GM12878 (cell line): ENCODE results near the gene FOXP1. TPM values are rescaled to one million over a fixed set of nuclear protein-coding genes. Genes with fewer than 3 reads are reported as not detected.

Experiments
- ATAC-seq: fragments of 200-7000 bp; cut with Tn5 transposase; 3 replicates; pipeline ENCODE4 v1.9.1; 2020; ENCODE audit warnings: mild to moderate bottlenecking, moderate library complexity
- BruUV-seq: library from RNA; stranded (reverse); fragments of 400-500 nt; replicated peaks from 2 replicates; lab custom pipeline; 2021; lab: Mats Ljungman, UMichigan
- CTCF ChIA-PET: fragments of 300-600 bp; sonication (Branson Sonifier 250); formaldehyde crosslinking; extraction: SDS; loops from one replicate; lab custom pipeline; 2021; ENCODE audit warnings: inconsistent platforms; lab: Yijun Ruan, JAX
- POLR2A ChIA-PET: fragments of 350-600 bp; formaldehyde crosslinking; extraction: SDS; loops from one replicate; lab custom pipeline; 2021; ENCODE audit warnings: inconsistent platforms; lab: Charles Lee
- RAD21 ChIA-PET: fragments of 300-600 bp; sonication (Branson Sonifier 250); formaldehyde crosslinking; loops from one replicate; lab custom pipeline; 2023; ENCODE audit warnings: antibody characterized with exemption; ENCODE audit not compliant: unreplicated experiment; lab: Charles Lee
- SMC1A ChIA-PET: fragments of 300-600 bp; sonication (Branson Sonifier 250); formaldehyde crosslinking; loops from one replicate; lab custom pipeline; 2023; ENCODE audit not compliant: unreplicated experiment, uncharacterized antibody; lab: Charles Lee
- DNase-seq: peaks from one replicate; pipeline ENCODE4 v3.0.0-alpha.2; 2011; ENCODE audit warnings: low read depth, low spot score
- FAIRE-seq: peaks from 3 replicates; lab custom pipeline; 2011; peaks lifted over from hg19 to GRCh38; lab: Jason Lieb, UNC
- H2AFZ ChIP-seq: 2 replicates; pipeline ENCODE4 v1.6.0; 2011; ENCODE audit warnings: low read depth, low read length, control low read depth; ENCODE audit not compliant: control insufficient read depth
- H3K27ac ChIP-seq: 2 replicates; pipeline ENCODE4 v1.5.1; 2011; ENCODE audit warnings: control low read depth; ENCODE audit not compliant: control insufficient read depth, insufficient read depth
- H3K27me3 ChIP-seq, 2 experiments: replicated peaks in 1 of 2; 2 replicates each; pipeline versions ENCODE4 v1.6.0 to v1.6.1; 2011; ENCODE audit warnings: low read length in 1 of 2; ENCODE audit not compliant: control insufficient read depth in 2 of 2, insufficient read depth in 2 of 2
- H3K36me3 ChIP-seq, 2 experiments: 2 replicates each; pipeline ENCODE4 v1.5.1; 2011; ENCODE audit warnings: low read length in 1 of 2; ENCODE audit not compliant: control insufficient read depth in 2 of 2, insufficient read depth in 2 of 2
- H3K4me1 ChIP-seq: 2 replicates; pipeline ENCODE4 v1.6.1; 2011; ENCODE audit warnings: mild to moderate bottlenecking, low read length, moderate library complexity, mixed read lengths; ENCODE audit not compliant: control insufficient read depth, insufficient read depth
- H3K4me2 ChIP-seq: 2 replicates; pipeline ENCODE4 v1.6.0; 2011; ENCODE audit warnings: control low read depth; ENCODE audit not compliant: control insufficient read depth, insufficient read depth
- H3K4me3 ChIP-seq: fragments of 200-600 bp; sonication (generic); 2 replicates; pipeline ENCODE4 v1.5.1; 2016
- H3K79me2 ChIP-seq: 2 replicates; pipeline ENCODE4 v1.6.0; 2011; ENCODE audit warnings: low read length; ENCODE audit not compliant: control insufficient read depth, insufficient read depth
- H3K9ac ChIP-seq: 2 replicates; pipeline ENCODE4 v1.8.0; 2011; ENCODE audit warnings: low read length, control low read depth, mixed read lengths; ENCODE audit not compliant: control insufficient read depth, insufficient read depth
- H3K9me3 ChIP-seq: replicated peaks from 3 replicates; pipeline ENCODE4 v1.5.1; 2011; ENCODE audit warnings: mild to moderate bottlenecking, low read length; ENCODE audit not compliant: control insufficient read depth, insufficient read depth
- H4K20me1 ChIP-seq: 2 replicates; pipeline ENCODE4 v1.6.0; 2011; ENCODE audit not compliant: control insufficient read depth, insufficient read depth
- WRNIP1 ChIP-seq: IDR thresholded peaks from 2 replicates; pipeline ENCODE4 v1.6.1; 2011; ENCODE audit warnings: low read depth, low read length, improper control_type of control experiment, borderline replicate concordance
- YY1 ChIP-seq: IDR thresholded peaks from 2 replicates; pipeline ENCODE4 v1.6.1; 2011; ENCODE audit warnings: low read depth, mild to moderate bottlenecking, low read length
- WGBS: methylation state at CpG from one replicate; pipeline ENCODE4 v1.1.6; 2016; ENCODE audit warnings: low lambda C conversion rate; ENCODE audit not compliant: insufficient replicate concordance, insufficient coverage; ENCODE audit errors: missing lambda C conversion rate; 5-methylcytosine and 5-hydroxymethylcytosine counted together
- in situ Hi-C: fragments of 300-500 bp; cut with MboI; formaldehyde crosslinking; loops from 9 replicates; pipeline ENCODE4 v1.14.3; 2018; ENCODE audit warnings: mixed read lengths
- intact Hi-C: fragments of 100-400 bp; cut with micrococcal nuclease; formaldehyde crosslinking; loops from one replicate; pipeline ENCODE4 v1.14.2; 2022; ENCODE audit not compliant: unreplicated experiment
- polyA plus RNA-seq, 11 experiments: library from polyadenylated mRNA; depleted of rRNA in 4 of 11; unstranded in 6 of 11; stranded (reverse) in 5 of 11; fragments of >200 nt; fragmentation: Nextera tagmentation in 4 of 11; fragmentation: Illumina TruSeq in 1 of 11; extraction: Ambion mirVana in 4 of 11; extraction: Trizol in 1 of 11; gene quantifications; 1 replicate in 1 of 11; 2 replicates in 10 of 11; pipeline versions ENCODE4 v1.2.1 to v1.2.3, GENCODE V29; 2011 to 2016; ENCODE audit warnings: inconsistent platforms in 2 of 11, missing spikeins in 2 of 11, low read depth in 1 of 11
- total RNA-seq, 4 experiments: library from RNA; depleted of rRNA in 3 of 4; stranded (reverse); fragments of >200 nt in 3 of 4; fragmentation: Illumina TruSeq in 1 of 4; extraction: Trizol in 1 of 4; gene quantifications; 2 replicates each; pipeline versions ENCODE4 v1.2.1 to v1.2.3, GENCODE V29; 2013 to 2021
- TF ChIP-seq, protein P1 (sequence below): fragments of 450-650 bp; formaldehyde crosslinking; IDR thresholded peaks from 2 replicates; pipeline ENCODE4 v1.5.0; 2022; ENCODE audit warnings: mild to moderate bottlenecking, missing genetic modification characterization

FOXP1 gene
- total and polyA plus RNA-seq, 10 of the 15 experiments (the other 5 are each of a cell fraction or from before 2014, with no cell fraction given) = 0.05 to 1.6 (median 0.20) TPM; not detected in 1

DNA sequence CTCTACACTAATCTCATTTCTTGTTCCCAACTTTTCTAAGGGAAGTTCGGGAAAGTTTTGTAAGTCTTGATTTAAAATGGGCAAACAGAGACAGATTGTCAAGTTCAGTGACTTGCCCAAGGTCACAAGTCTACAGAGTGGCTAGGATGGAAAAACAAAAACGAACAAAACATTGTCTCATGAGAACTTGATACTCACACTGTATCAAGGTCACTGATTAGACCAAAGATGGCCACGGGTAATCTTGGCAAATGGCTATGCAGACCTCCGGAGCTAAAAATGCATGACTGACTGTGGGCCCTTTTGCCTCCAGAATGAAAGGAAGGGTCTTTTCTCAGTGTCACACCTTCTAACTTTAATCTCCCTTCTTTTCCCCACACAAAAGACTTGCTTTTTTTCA is 460.9 kb downstream of the FOXP1 start:
- Histone ChIP-seq H2AFZ (no peak overlapping the region), H3K27me3 (peaks cover 0 to 1% of the 10 kb centered on the region in 2 experiments; a peak in 3 of 4 replicates), H3K9ac (no peak overlapping the region), H3K4me3 (no peak overlapping the region), H3K9me3 (no peaks in the 10 kb centered on the region; the same call in 2 of the 3 replicates), H3K79me2 (no peaks in the 10 kb centered on the region), H4K20me1 (no peaks in the 10 kb centered on the region), H3K36me3 (no peaks in the 10 kb centered on the region), H3K4me1 (no peaks in the 10 kb centered on the region), H3K27ac (no peak overlapping the region), H3K4me2 (no peak overlapping the region)
- no peak for TF ChIP-seq YY1
- TF ChIP-seq, protein P1, sequence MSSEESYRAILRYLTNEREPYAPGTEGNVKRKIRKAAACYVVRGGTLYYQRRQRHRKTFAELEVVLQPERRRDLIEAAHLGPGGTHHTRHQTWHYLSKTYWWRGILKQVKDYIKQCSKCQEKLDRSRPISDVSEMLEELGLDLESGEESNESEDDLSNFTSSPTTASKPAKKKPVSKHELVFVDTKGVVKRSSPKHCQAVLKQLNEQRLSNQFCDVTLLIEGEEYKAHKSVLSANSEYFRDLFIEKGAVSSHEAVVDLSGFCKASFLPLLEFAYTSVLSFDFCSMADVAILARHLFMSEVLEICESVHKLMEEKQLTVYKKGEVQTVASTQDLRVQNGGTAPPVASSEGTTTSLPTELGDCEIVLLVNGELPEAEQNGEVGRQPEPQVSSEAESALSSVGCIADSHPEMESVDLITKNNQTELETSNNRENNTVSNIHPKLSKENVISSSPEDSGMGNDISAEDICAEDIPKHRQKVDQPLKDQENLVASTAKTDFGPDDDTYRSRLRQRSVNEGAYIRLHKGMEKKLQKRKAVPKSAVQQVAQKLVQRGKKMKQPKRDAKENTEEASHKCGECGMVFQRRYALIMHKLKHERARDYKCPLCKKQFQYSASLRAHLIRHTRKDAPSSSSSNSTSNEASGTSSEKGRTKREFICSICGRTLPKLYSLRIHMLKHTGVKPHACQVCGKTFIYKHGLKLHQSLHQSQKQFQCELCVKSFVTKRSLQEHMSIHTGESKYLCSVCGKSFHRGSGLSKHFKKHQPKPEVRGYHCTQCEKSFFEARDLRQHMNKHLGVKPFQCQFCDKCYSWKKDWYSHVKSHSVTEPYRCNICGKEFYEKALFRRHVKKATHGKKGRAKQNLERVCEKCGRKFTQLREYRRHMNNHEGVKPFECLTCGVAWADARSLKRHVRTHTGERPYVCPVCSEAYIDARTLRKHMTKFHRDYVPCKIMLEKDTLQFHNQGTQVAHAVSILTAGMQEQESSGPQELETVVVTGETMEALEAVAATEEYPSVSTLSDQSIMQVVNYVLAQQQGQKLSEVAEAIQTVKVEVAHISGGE (CRISPR knock-in tag) = no peak
- no peak for TF ChIP-seq WRNIP1
- intact Hi-C loops (no loop called here), in situ Hi-C loops (no loop called here)
- ChIA-PET POLR2A (no interaction called here), RAD21 (no interaction called here), CTCF (no interaction called here), SMC1A (interaction anchor here (0.6 kb wide), 1 partner anchor 1023 kb away, joined by 3 read pairs; no protein-coding TSS in a partner anchor)
- no peak for FAIRE-seq
- WGBS = 42% methylated on average over 4 of the region's 4 CpGs
- no TSS peak for BruUV-seq
- DNase-seq = no peak
- ATAC-seq = no peak
